GM12878 (cell line): ENCODE data around the gene SLC4A5.

Source experiments
- ATF2 ChIP-seq: IDR thresholded peaks from 2 replicates; pipeline ENCODE4 v1.6.1; 2012; ENCODE audit warnings: low read length, inconsistent platforms
- CTCF ChIP-seq, 3 experiments: IDR thresholded peaks in 2 of 3; conservative IDR thresholded peaks in 1 of 3; 2 replicates each; pipeline ENCODE4 v1.5.1; 2011; ENCODE audit warnings: low read depth in 3 of 3, low read length in 3 of 3, mild to moderate bottlenecking in 3 of 3, control low read depth in 2 of 3, moderate library complexity in 2 of 3, inconsistent platforms in 1 of 3, mixed read lengths in 1 of 3; ENCODE audit not compliant: control insufficient read depth in 2 of 3, insufficient read depth in 1 of 3; ENCODE audit errors: extremely low read depth in 1 of 3
- RAD21 ChIP-seq: IDR thresholded peaks from 2 replicates; pipeline ENCODE4 v1.6.1; 2011; ENCODE audit warnings: mild to moderate bottlenecking, low read depth, low read length, moderate library complexity; ENCODE audit not compliant: insufficient read depth
- SRF ChIP-seq, 2 experiments: IDR thresholded peaks; 2 replicates each; pipeline ENCODE4 v1.6.1; 2011; ENCODE audit warnings: low read depth in 2 of 2, low read length in 2 of 2, mild to moderate bottlenecking in 1 of 2, moderate library complexity in 1 of 2

GRCh38 chr2:74391209-74391579 lies 48.0 kb upstream of the SLC4A5 start:
- TF ChIP-seq SRF (IDR thresholded peaks at IDR 0.05; ENCODE audit: low read depth in 2 of 2, low read length in 2 of 2) (no peak), RAD21 (no peak), CTCF (IDR thresholded peaks at IDR 0.05 in 2 of 3, conservative IDR thresholded peaks at IDR 0.05 in 1 of 3; ENCODE audit: control insufficient read depth in 2 of 3, extremely low read depth in 1 of 3, insufficient read depth in 1 of 3, low read depth in 3 of 3, low read length in 3 of 3) (no peak), ATF2 (no peak)
